ENCODE measurements around the gene SEPTIN5. TPM values are rescaled to one million over a fixed set of nuclear protein-coding genes. Genes with fewer than 3 reads are reported as not detected.
A peak's percentile ranks its signal among the peaks of the same experiment; 100 is the strongest.

The SEPTIN5 gene
- total and polyA plus RNA-seq, 9 of the 15 experiments (the other 6 are each of a cell fraction or from before 2014, with no cell fraction given), result 0.03 to 195 (median 119) TPM

- TF ChIP-seq, protein P1, sequence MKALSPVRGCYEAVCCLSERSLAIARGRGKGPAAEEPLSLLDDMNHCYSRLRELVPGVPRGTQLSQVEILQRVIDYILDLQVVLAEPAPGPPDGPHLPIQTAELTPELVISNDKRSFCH (CRISPR knock-in tag; IDR thresholded peaks at IDR 0.05), result no peak
- TF ChIP-seq, protein P1 (tag; IDR thresholded peaks at IDR 0.05), result 0 out of 2 replicates have a peak, but pooled peaks have one; percentile 63
- TF ChIP-seq GTF2B (IDR thresholded peaks at IDR 0.05; ENCODE audit: extremely low read depth, insufficient read length), result no peak
- TF ChIP-seq ZBTB7A (IDR thresholded peaks at IDR 0.05; ENCODE audit: borderline replicate concordance, control insufficient read depth, low read depth, low read length), result peak; percentile 49; the same call in 1 of the 2 replicates
- no peak for TF ChIP-seq CAMTA2 (CRISPR knock-in tag; conservative IDR thresholded peaks at IDR 0.05)
- TF ChIP-seq ZNF407 (IDR thresholded peaks at IDR 0.05; ENCODE audit: low read depth), result no peak
- TF ChIP-seq, protein P2, sequence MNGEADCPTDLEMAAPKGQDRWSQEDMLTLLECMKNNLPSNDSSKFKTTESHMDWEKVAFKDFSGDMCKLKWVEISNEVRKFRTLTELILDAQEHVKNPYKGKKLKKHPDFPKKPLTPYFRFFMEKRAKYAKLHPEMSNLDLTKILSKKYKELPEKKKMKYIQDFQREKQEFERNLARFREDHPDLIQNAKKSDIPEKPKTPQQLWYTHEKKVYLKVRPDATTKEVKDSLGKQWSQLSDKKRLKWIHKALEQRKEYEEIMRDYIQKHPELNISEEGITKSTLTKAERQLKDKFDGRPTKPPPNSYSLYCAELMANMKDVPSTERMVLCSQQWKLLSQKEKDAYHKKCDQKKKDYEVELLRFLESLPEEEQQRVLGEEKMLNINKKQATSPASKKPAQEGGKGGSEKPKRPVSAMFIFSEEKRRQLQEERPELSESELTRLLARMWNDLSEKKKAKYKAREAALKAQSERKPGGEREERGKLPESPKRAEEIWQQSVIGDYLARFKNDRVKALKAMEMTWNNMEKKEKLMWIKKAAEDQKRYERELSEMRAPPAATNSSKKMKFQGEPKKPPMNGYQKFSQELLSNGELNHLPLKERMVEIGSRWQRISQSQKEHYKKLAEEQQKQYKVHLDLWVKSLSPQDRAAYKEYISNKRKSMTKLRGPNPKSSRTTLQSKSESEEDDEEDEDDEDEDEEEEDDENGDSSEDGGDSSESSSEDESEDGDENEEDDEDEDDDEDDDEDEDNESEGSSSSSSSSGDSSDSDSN (IDR thresholded peaks at IDR 0.05; ENCODE audit: borderline replicate concordance in 1 of 2, low read depth in 2 of 2, low read length in 2 of 2), result 0 out of 4 replicates have a peak, but pooled peaks of 1 of the 2 experiments have one; percentile 31
- TF ChIP-seq PRMT5 (CRISPR knock-in tag; IDR thresholded peaks at IDR 0.05), result peak; percentile 64; the same call in 1 of the 2 replicates
- peak; percentile 4 to 43 (median 36); a peak in 2 of 6 replicates for TF ChIP-seq CTCF (IDR thresholded peaks at IDR 0.05 in 2 of 3, conservative IDR thresholded peaks at IDR 0.05 in 1 of 3; ENCODE audit: insufficient read depth in 2 of 3, low read depth in 1 of 3, low read length in 3 of 3)
Observed at GRCh38 chr22:19744350-19745006, 30.2 kb downstream of the SEPTIN5 start (continued).
